Activated B cell treated with CpG ODN at 0.5 μM for 24 hours (primary cell): ENCODE data around the gene CAMK2D. TPM values are rescaled to one million over a fixed set of nuclear protein-coding genes. Genes with fewer than 3 reads are reported as not detected.

Source experiments
- ATAC-seq: fragments of 200-7000 bp; cut with Tn5 transposase; one replicate; pipeline ENCODE4 v1.10.0; 2021; ENCODE audit warnings: low read depth, mild to moderate bottlenecking, moderate library complexity
- CTCF ChIA-PET: fragments of 350-600 bp; sonication (Branson Sonifier 250); formaldehyde crosslinking; loops from one replicate; lab custom pipeline; 2021; ENCODE audit warnings: antibody characterized with exemption; lab: Charles Lee
- POLR2A ChIA-PET: fragments of 350-600 bp; sonication (Branson Sonifier 250); formaldehyde crosslinking; loops from one replicate; lab custom pipeline; 2021; ENCODE audit warnings: antibody characterized with exemption; lab: Charles Lee
- DNase-seq: peaks from one replicate; pipeline ENCODE4 v3.0.0; 2022
- H3K27ac Mint-ChIP-seq: one replicate; pipeline ENCODE4 v1.8.0; 2020; ENCODE audit warnings: mixed read lengths
- H3K27me3 Mint-ChIP-seq: one replicate; pipeline ENCODE4 v1.8.0; 2021; ENCODE audit warnings: mixed read lengths
- H3K36me3 Mint-ChIP-seq: one replicate; pipeline ENCODE4 v1.8.0; 2021; ENCODE audit warnings: low read depth, mixed read lengths
- H3K4me1 Mint-ChIP-seq: one replicate; pipeline ENCODE4 v1.8.0; 2021; ENCODE audit warnings: mixed read lengths
- H3K4me3 Mint-ChIP-seq: one replicate; pipeline ENCODE4 v1.8.0; 2020; ENCODE audit warnings: mild to moderate bottlenecking, mixed read lengths
- H3K9me3 Mint-ChIP-seq: one replicate; pipeline ENCODE4 v1.8.0; 2020; ENCODE audit warnings: mixed read lengths
- CTCF ChIP-seq: fragments of 200-600 bp; IDR thresholded peaks from one replicate; pipeline ENCODE4 v1.8.0; 2022; ENCODE audit warnings: antibody characterized with exemption, mild to moderate bottlenecking
- intact Hi-C: fragments of 100-400 bp; cut with micrococcal nuclease; formaldehyde crosslinking; loops from one replicate; pipeline ENCODE4 v1.15.1; 2024
- total RNA-seq: library from RNA; stranded (reverse); gene quantifications from 2 replicates; pipeline ENCODE4 v1.2.3, GENCODE V29; 2022

Gene CAMK2D
- total RNA-seq, 1 donor from 2014 or later, result 72.9 TPM

GRCh38 chr4:113407409-113407808 is 354.1 kb downstream of the CAMK2D start:
- no peak for TF ChIP-seq CTCF
- ChIA-PET CTCF (no interaction called here), POLR2A (no interaction called here)
- H3K4me3 Mint-ChIP-seq, result no peak overlapping the region
- peaks cover 9% of the 10 kb centered on the region for H3K27me3 Mint-ChIP-seq
- intact Hi-C loops, result no loop called here
- H3K4me1 Mint-ChIP-seq, result no peaks in the 10 kb centered on the region
- no peak overlapping the region for H3K27ac Mint-ChIP-seq
- ATAC-seq (no peak), DNase-seq (no peak)
- H3K36me3 Mint-ChIP-seq, result no peaks in the 10 kb centered on the region
- H3K9me3 Mint-ChIP-seq, result no peaks in the 10 kb centered on the region

- no peaks in the 10 kb centered on the region for H3K4me1 Mint-ChIP-seq
- ATAC-seq, result no peak
- no peak overlapping the region for H3K27ac Mint-ChIP-seq
- intact Hi-C loops, result no loop called here
- DNase-seq, result no peak
- TF ChIP-seq CTCF, result no peak
- no peak overlapping the region for H3K4me3 Mint-ChIP-seq
- H3K9me3 Mint-ChIP-seq, result no peaks in the 10 kb centered on the region
- ChIA-PET POLR2A (no interaction called here), CTCF (no interaction called here)
- H3K36me3 Mint-ChIP-seq, result no peaks in the 10 kb centered on the region
- peaks cover 5% of the 10 kb centered on the region for H3K27me3 Mint-ChIP-seq
Observed at GRCh38 chr4:113406723-113407016, 354.9 kb downstream of the CAMK2D start.

- no peaks in the 10 kb centered on the region for H3K27me3 Mint-ChIP-seq
- DNase-seq, result no peak
- POLR2A ChIA-PET, result no interaction called here
- ATAC-seq, result no peak
- TF ChIP-seq CTCF, result no peak
- no peaks in the 10 kb centered on the region for H3K4me1 Mint-ChIP-seq
- no peak overlapping the region for H3K4me3 Mint-ChIP-seq
- intact Hi-C loops, result no loop called here
- no peaks in the 10 kb centered on the region for H3K36me3 Mint-ChIP-seq
- H3K27ac Mint-ChIP-seq, result no peak overlapping the region
- no peaks in the 10 kb centered on the region for H3K9me3 Mint-ChIP-seq
- CTCF ChIA-PET, result interaction anchor here (1.0 kb wide), 1 partner anchor 11 kb away, joined by 4 read pairs; no protein-coding TSS in a partner anchor
Observed at GRCh38 chr4:113405874-113406722, 355.4 kb downstream of the CAMK2D start.

GRCh38 chr4:113404841-113405240 is 356.7 kb downstream of the CAMK2D start:
- Mint-ChIP-seq H3K27me3 (no peaks in the 10 kb centered on the region), H3K27ac (no peak overlapping the region), H3K9me3 (no peaks in the 10 kb centered on the region), H3K4me1 (no peaks in the 10 kb centered on the region), H3K4me3 (no peak overlapping the region), H3K36me3 (no peaks in the 10 kb centered on the region)
- intact Hi-C loops, result no loop called here
- POLR2A ChIA-PET, result no interaction called here
- no peak for TF ChIP-seq CTCF
- no peak for ATAC-seq
- no peak for DNase-seq
- CTCF ChIA-PET, result interaction anchor here (1.0 kb wide), 1 partner anchor 10 kb away, joined by 4 read pairs; no protein-coding TSS in a partner anchor

GRCh38 chr4:113404167-113404571 is 357.4 kb downstream of the CAMK2D start:
- Mint-ChIP-seq H3K4me3 (no peak overlapping the region), H3K27ac (no peak overlapping the region), H3K9me3 (no peaks in the 10 kb centered on the region), H3K36me3 (no peaks in the 10 kb centered on the region), H3K4me1 (no peaks in the 10 kb centered on the region), H3K27me3 (no peaks in the 10 kb centered on the region)
- DNase-seq (no peak), ATAC-seq (no peak)
- POLR2A ChIA-PET, result no interaction called here
- intact Hi-C loops, result no loop called here
- no peak for TF ChIP-seq CTCF
- CTCF ChIA-PET, result interaction anchor here (1.6 kb wide), 1 partner anchor 10 kb away, joined by 8 read pairs; no protein-coding TSS in a partner anchor

Other genes with a start within 250 kb of the CAMK2D start
- not detected in 2 replicates for gene ARSJ, start 217.9 kb upstream of the CAMK2D start, total RNA-seq